Fibroblast of skin of back (primary cell): ENCODE results near the gene PEDS1.
"Not testable (repeated sequence)": the region's sequence is repeated elsewhere in the genome, so short reads cannot be mapped to it uniquely, and the experiment has no call there.

Source experiments
- DNase-seq: peaks from one replicate; pipeline ENCODE4 v3.0.0-alpha.2; 2013

Gene PEDS1

DNA sequence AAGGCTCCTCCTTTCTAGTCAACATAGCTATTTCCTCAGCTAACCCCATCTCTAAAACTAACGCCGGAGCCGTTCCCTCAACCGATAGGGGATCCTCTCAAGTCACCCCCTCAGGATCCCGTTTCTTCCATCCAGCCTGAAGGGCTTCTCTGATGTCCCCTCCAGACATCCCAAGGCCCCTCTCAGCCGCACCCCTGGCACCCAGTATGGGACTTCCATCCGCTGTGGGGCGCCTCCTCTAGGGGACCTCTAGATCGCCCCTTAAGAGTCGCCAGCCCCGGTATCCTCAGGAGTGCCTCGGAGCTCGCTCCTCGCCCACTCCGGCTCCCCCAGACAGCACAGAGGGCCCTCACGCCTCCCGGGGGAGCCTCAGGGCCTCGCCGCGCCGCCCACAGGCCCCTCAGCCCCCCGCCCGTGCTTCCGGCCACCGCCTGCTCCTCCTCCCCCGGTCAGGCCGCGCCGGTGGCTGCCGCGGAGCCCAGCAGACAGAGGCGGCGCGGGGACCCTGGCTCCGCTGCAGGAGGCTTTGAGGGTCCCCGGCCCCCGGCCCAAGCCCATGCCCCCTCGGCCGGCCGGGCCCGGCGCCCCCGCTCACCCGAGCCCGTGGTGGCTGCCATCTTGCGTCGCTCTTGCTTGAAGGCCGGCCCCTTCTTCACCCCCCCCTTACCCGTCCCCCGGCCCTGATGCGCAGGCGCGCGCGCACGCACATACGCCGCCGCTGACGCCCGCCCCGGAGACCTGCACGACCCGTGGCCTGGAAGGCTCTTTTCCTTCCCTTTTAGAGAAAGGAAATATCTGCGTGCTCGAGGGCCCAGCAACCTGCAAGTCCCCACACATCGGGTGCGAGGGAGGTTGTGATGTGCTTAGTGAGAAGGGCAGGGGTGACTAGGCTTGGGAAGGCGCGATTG is 40.8 kb downstream of the PEDS1 start, which contains the start of gene UBE2V1:
UBE2V1 (minus strand) TSS at position 639 of the 908 bp plus-strand sequence; CDS start at position 617, 22 bp downstream.
- DNase-seq = peak; percentile 86

GRCh38 chr20:50111829-50112495 is 41.6 kb downstream of the PEDS1 start:
- no peak for DNase-seq

GRCh38 chr20:50111120-50111828 is 42.2 kb downstream of the PEDS1 start:
- DNase-seq = peak; percentile 72

- no peak for DNase-seq
These were observed 43.1 kb downstream of the PEDS1 start for GRCh38 chr20:50110141-50111047.

- DNase-seq = no peak
These were observed 44.8 kb downstream of the PEDS1 start for GRCh38 chr20:50108556-50109235.

GRCh38 chr20:50107796-50108331 is 45.7 kb downstream of the PEDS1 start:
- DNase-seq = no peak

DNA sequence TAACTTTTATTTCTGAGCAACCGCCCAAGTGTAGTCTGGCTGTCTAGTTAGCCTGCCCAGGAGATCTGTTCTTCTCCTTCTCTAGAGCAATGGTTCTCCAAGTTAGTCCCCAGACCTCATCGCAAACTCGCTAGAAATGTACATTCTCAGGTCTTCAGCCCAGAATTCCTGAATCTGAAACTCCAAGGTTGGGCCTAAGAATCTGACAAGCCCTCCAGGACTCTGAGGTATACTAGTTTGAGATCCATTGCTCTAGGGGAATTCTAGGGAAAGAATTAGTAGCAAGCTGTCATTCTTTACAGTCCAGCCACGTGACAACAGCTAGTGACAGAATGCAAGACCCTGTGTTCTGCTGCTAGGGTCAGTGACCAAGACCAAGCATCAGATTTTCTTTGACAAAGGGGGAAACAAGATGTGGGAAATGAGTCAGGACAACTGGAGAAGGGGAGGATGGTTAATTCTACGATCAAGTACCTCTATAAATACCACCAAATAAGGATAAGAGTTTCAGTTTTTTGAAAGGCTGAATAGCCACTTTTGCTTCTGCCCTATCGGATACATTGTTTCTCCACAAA is 46.4 kb downstream of the PEDS1 start:
- DNase-seq = no peak

GRCh38 chr20:50106669-50107068 is 46.9 kb downstream of the PEDS1 start:
- not testable (repeated sequence) for DNase-seq
